NCI-H1694 treated with DMSO at 0.1 percent for 48 hours (cell line): Measurements from ENCODE around the gene ARFIP2.
A peak's percentile ranks its signal among the peaks of the same experiment; 100 is the strongest.

Experiments used
- DNase-seq: peaks from one replicate; lab custom pipeline; 2025; lab: John Stamatoyannopoulos, UW

ARFIP2 gene

GRCh38 chr11:6443269-6444003, 37.7 kb downstream of the ARFIP2 start:
- DNase-seq, result peak; percentile 44

GRCh38 chr11:6442441-6442840, 38.7 kb downstream of the ARFIP2 start:
- no peak for DNase-seq

DNA sequence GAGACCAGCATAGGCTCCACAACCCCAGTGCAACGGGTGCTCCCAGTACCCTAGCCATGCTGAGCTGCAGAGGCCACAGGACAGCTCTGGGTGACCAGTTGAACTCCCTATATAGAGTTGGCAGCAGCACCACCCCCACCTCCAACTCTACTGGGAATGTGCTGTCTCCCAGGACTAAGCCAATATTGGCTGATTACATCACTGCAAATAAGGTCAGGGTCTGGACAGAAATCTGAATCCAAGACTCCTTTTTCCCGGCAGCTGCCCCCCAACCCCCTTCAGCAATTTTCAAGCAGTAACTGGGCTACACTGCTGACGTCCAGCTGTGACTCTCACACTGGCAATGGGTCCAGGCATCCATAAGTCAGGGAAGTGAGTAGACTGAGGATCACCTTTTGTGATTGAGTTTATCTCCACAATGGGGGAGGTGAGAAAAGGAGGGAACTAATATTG, 40.2 kb downstream of the ARFIP2 start, which contains the start of gene HPX:
TSS of gene HPX (minus strand) at position 82 of the 453 bp plus-strand sequence. CDS start at position 58, 24 bp downstream.
- DNase-seq, result no peak

GRCh38 chr11:6438979-6439571, 42.1 kb downstream of the ARFIP2 start:
- peak; percentile 16 for DNase-seq

DNA sequence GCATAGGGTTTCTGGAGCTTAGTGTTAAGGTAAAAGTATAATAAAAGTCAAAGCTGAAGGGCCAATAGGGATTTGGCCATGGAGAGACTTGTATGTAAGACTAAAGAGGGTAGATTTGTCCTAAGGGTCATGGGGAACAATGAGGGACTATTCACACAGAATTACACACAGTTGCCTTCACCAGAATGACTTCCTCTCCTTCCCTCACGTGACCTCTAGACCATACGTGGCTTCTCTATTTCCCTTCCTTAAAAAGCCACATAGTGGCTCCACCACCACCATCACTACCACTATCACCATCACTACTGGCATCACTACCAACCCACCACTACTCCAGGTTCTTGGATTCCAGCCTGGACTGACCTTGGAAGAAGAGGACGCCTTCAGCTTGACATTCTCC, 43.1 kb downstream of the ARFIP2 start:
- DNase-seq, result no peak

GRCh38 chr11:6437423-6437822, 43.7 kb downstream of the ARFIP2 start:
- DNase-seq, result no peak

DNA sequence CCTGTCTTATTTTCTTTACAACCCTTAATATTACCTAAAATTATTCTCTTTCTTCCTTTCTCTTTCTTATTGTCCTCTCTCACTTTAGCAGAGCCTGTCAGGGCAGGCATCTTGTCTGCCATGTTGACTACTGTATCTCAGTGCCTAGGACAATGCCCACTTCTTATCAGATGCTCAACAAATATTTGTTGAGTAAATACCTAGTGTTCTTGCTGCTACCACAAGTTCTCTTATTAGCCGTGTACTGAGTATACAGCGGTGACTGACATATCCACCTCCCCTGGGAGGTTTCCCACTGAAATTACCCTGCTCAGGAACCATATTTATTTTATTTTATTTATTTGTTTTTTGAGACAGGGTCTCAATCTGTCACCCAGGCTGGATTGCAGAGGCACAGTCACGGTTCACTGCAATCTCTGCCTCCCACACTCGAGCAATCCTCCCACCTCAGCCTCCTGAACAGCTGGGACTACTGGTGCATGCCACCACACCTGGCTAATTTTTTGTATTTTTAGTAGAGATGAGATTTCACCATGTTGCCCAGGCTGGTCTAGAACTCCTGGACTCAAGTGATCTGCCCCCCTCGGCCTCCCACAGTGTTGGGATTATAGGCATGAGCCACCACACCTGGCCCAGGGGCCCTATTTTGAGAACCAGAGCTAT, 47.0 kb downstream of the ARFIP2 start:
- DNase-seq, result peak; percentile 1

DNA sequence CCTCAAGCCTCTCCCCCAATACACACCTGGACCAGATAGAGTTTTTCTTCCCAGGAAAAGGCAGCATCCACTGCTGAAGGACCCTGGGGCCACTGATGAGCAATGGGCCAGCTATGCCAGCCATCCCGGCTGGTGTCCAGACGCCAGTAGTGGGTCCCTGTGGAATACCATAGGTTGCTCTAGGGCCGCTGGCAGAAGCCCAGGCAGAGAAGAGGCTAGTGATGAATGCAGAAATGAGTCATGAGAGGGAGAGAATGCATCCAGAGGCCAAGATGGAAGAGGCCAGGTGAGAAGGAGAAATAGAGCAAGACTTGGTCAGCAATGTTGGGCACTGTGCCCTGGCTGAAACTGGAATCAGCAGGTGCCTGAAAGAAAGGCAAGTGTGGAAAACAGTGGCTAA, 49.3 kb downstream of the ARFIP2 start:
- DNase-seq, result no peak

- DNase-seq, result no peak
Observed at GRCh38 chr11:6427516-6427915, 53.6 kb downstream of the ARFIP2 start.
